Keratinocyte (primary cell): ENCODE measurements around the gene PRKCG. TPM values are rescaled to one million over a fixed set of nuclear protein-coding genes. Genes with fewer than 3 reads are reported as not detected.

Experiments
- DNase-seq: peaks from one replicate; pipeline ENCODE4 v3.0.0-alpha.2; 2011; ENCODE audit warnings: low read depth, missing footprints, low spot score
- FAIRE-seq: peaks from 2 replicates; lab custom pipeline; 2011; peaks lifted over from hg19 to GRCh38; lab: Jason Lieb, UNC
- H2AFZ ChIP-seq: 2 replicates; pipeline ENCODE4 v1.6.0; 2012; ENCODE audit warnings: low read length, control low read depth, inconsistent platforms; ENCODE audit not compliant: control insufficient read depth
- H3K27ac ChIP-seq: 2 replicates; pipeline ENCODE4 v1.5.1; 2011; ENCODE audit warnings: low read length; ENCODE audit not compliant: control insufficient read depth, insufficient read depth
- H3K27me3 ChIP-seq: 3 replicates; pipeline ENCODE4 v1.6.0; 2011; ENCODE audit warnings: low read length; ENCODE audit not compliant: control insufficient read depth, insufficient read depth; ENCODE audit errors: extremely low read depth
- H3K36me3 ChIP-seq, 2 experiments: 2 replicates in 1 of 2; 3 replicates in 1 of 2; pipeline ENCODE4 v1.5.1; 2011; ENCODE audit warnings: low read length in 2 of 2, mild to moderate bottlenecking in 1 of 2; ENCODE audit not compliant: control insufficient read depth in 2 of 2, insufficient read depth in 2 of 2; ENCODE audit errors: extremely low read depth in 1 of 2
- H3K4me1 ChIP-seq: 3 replicates; pipeline ENCODE4 v1.5.1; 2011; ENCODE audit warnings: low read length; ENCODE audit not compliant: control insufficient read depth, insufficient read depth; ENCODE audit errors: extremely low read depth
- H3K4me2 ChIP-seq: 3 replicates; pipeline ENCODE4 v1.6.0; 2011; ENCODE audit warnings: low read depth, low read length; ENCODE audit not compliant: control insufficient read depth, insufficient read depth; ENCODE audit errors: extremely low read depth
- H3K4me3 ChIP-seq, 3 experiments: fragments of 200-600 bp in 1 of 3; sonication (generic) in 1 of 3; 2 replicates in 2 of 3; 3 replicates in 1 of 3; pipeline ENCODE4 v1.5.1; 2011 to 2016; ENCODE audit warnings: low read length in 3 of 3, mild to moderate bottlenecking in 3 of 3, control low read depth in 2 of 3, inconsistent platforms in 1 of 3, low read depth in 1 of 3, mixed read lengths in 1 of 3, mixed run types in 1 of 3, moderate library complexity in 1 of 3; ENCODE audit not compliant: control insufficient read depth in 2 of 3, insufficient read depth in 2 of 3; ENCODE audit errors: extremely low read depth in 1 of 3
- H3K79me2 ChIP-seq: 2 replicates; pipeline ENCODE4 v1.6.0; 2012; ENCODE audit warnings: low read length; ENCODE audit not compliant: control insufficient read depth, insufficient read depth
- H3K9ac ChIP-seq: 3 replicates; pipeline ENCODE4 v1.6.0; 2011; ENCODE audit warnings: low read length; ENCODE audit not compliant: control insufficient read depth, insufficient read depth; ENCODE audit errors: extremely low read depth
- H3K9me1 ChIP-seq: 3 replicates; pipeline ENCODE4 v1.6.0; 2011; ENCODE audit warnings: low read length; ENCODE audit not compliant: control insufficient read depth, insufficient read depth; ENCODE audit errors: extremely low read depth
- H3K9me3 ChIP-seq: 2 replicates; pipeline ENCODE4 v1.5.1; 2012; ENCODE audit warnings: low read depth, low read length; ENCODE audit not compliant: control insufficient read depth
- H4K20me1 ChIP-seq: 3 replicates; pipeline ENCODE4 v1.6.0; 2011; ENCODE audit warnings: low read length; ENCODE audit not compliant: control insufficient read depth, insufficient read depth; ENCODE audit errors: extremely low read depth
- CTCF ChIP-seq, 3 experiments: IDR thresholded peaks in 1 of 3; conservative IDR thresholded peaks in 1 of 3; optimal IDR thresholded peaks in 1 of 3; 2 replicates in 2 of 3; 3 replicates in 1 of 3; pipeline versions ENCODE3 to v1.5.1; 2011; ENCODE audit warnings: low read length in 3 of 3, mild to moderate bottlenecking in 3 of 3, moderate library complexity in 2 of 3, control low read depth in 1 of 3, inconsistent platforms in 1 of 3; ENCODE audit not compliant: insufficient read depth in 2 of 3; ENCODE audit errors: extremely low read depth in 1 of 3
- EZH2 ChIP-seq: IDR thresholded peaks from one replicate; pipeline ENCODE4 v1.6.1; 2012; ENCODE audit warnings: inconsistent platforms, mild to moderate bottlenecking, low read length, moderate library complexity
- dilution Hi-C: fragments of 300-500 bp; cut with MboI; formaldehyde crosslinking; loops from one replicate; pipeline ENCODE4 v1.7.0; 2020; ENCODE audit warnings: low sequenced_read_pairs; ENCODE audit not compliant: extremely low pct_ligation_motif_present
- polyA plus RNA-seq, 5 experiments: library from polyadenylated mRNA; depleted of rRNA in 3 of 5; stranded (reverse) in 3 of 5; stranded (forward) in 1 of 5; unstranded in 1 of 5; fragments of >200 nt; gene quantifications; 1 replicate in 1 of 5; 2 replicates in 3 of 5; 3 replicates in 1 of 5; pipeline versions ENCODE4 v1.2.1 to v1.2.3, GENCODE V29; 2011 to 2012; ENCODE audit warnings: missing spikeins in 2 of 5, low read depth in 1 of 5, low replicate concordance in 1 of 5

Gene PRKCG
- polyA plus RNA-seq, 1 donor (not counting 4 experiments of a cell fraction or from before 2014, with no cell fraction given), result not detected

- FAIRE-seq (no peak), DNase-seq (no peak)
- Histone ChIP-seq H3K4me3 (no peak overlapping the region), H2AFZ (no peak overlapping the region), H3K36me3 (no peaks in the 10 kb centered on the region), H3K9me3 (no peaks in the 10 kb centered on the region), H3K27ac (no peak overlapping the region), H3K27me3 (peaks cover 41% of the 10 kb centered on the region), H3K4me2 (no peak overlapping the region), H3K4me1 (peaks cover 2% of the 10 kb centered on the region), H4K20me1 (no peaks in the 10 kb centered on the region), H3K9ac (no peak overlapping the region), H3K79me2 (no peaks in the 10 kb centered on the region), H3K9me1 (no peaks in the 10 kb centered on the region)
- dilution Hi-C loops, result no loop called here
- TF ChIP-seq EZH2, result no peak
- TF ChIP-seq CTCF (optimal IDR thresholded peaks at IDR 0.05 in 1 of 3, IDR thresholded peaks at IDR 0.05 in 1 of 3, conservative IDR thresholded peaks at IDR 0.05 in 1 of 3; ENCODE audit: extremely low read depth in 1 of 3, insufficient read depth in 2 of 3, low read length in 3 of 3), result no peak
These were observed 23.8 kb downstream of the PRKCG start for GRCh38 chr19:53905787-53906186.

GRCh38 chr19:53906211-53907192, 24.5 kb downstream of the PRKCG start:
- H3K9ac ChIP-seq, result no peak overlapping the region
- H3K4me1 ChIP-seq, result no peaks in the 10 kb centered on the region
- H3K79me2 ChIP-seq, result no peaks in the 10 kb centered on the region
- H3K36me3 ChIP-seq, result no peaks in the 10 kb centered on the region
- no peak for DNase-seq
- H4K20me1 ChIP-seq, result no peaks in the 10 kb centered on the region
- H3K4me2 ChIP-seq, result no peak overlapping the region
- H2AFZ ChIP-seq, result no peak overlapping the region
- no peak overlapping the region for H3K4me3 ChIP-seq
- H3K9me1 ChIP-seq, result no peaks in the 10 kb centered on the region
- no peak for FAIRE-seq
- H3K9me3 ChIP-seq, result no peaks in the 10 kb centered on the region
- H3K27me3 ChIP-seq, result peaks cover 42% of the 10 kb centered on the region
- TF ChIP-seq CTCF (optimal IDR thresholded peaks at IDR 0.05 in 1 of 3, IDR thresholded peaks at IDR 0.05 in 1 of 3, conservative IDR thresholded peaks at IDR 0.05 in 1 of 3; ENCODE audit: extremely low read depth in 1 of 3, insufficient read depth in 2 of 3, low read length in 3 of 3) (peak; percentile 57 to 92 (median 90)), EZH2 (peak; percentile 45)
- dilution Hi-C loops, result no loop called here
- no peak overlapping the region for H3K27ac ChIP-seq
